PC-3 (cell line): ENCODE data around the gene RAB33A. TPM values are rescaled to one million over a fixed set of nuclear protein-coding genes. Genes with fewer than 3 reads are reported as not detected.

Experiments used
- ATAC-seq: fragments of 200-7000 bp; cut with Tn5 transposase; 2 replicates; pipeline ENCODE4 v1.9.1; 2020; ENCODE audit warnings: mild to moderate bottlenecking, moderate library complexity
- BruUV-seq: library from RNA; stranded (reverse); fragments of 400-500 nt; replicated peaks from 2 replicates; lab custom pipeline; 2021; lab: Mats Ljungman, UMichigan
- CTCF ChIA-PET: fragments of 300-600 bp; sonication (Branson Sonifier 250); formaldehyde crosslinking; loops from one replicate; lab custom pipeline; 2022; ENCODE audit warnings: antibody characterized with exemption; lab: Charles Lee
- POLR2A ChIA-PET: fragments of 300-600 bp; sonication (Branson Sonifier 250); formaldehyde crosslinking; loops from one replicate; lab custom pipeline; 2022; ENCODE audit warnings: antibody characterized with exemption; ENCODE audit not compliant: unreplicated experiment; lab: Charles Lee
- DNase-seq: peaks from one replicate; pipeline ENCODE4 v3.0.0-alpha.2; 2015
- H2AFZ ChIP-seq: fragments of 300-600 bp; sonication (generic); 2 replicates; pipeline ENCODE4 v1.6.0; 2016; ENCODE audit warnings: antibody characterized with exemption, low read length
- H3F3A ChIP-seq: fragments of 300-600 bp; sonication (generic); one replicate; pipeline ENCODE4 v1.6.0; 2017; ENCODE audit warnings: antibody characterized with exemption, low read length, control low read depth, mild to moderate bottlenecking; ENCODE audit not compliant: unreplicated experiment
- H3K27ac ChIP-seq: fragments of 300-600 bp; sonication (generic); 2 replicates; pipeline ENCODE4 v1.5.1; 2016; ENCODE audit warnings: mild to moderate bottlenecking, low read length
- H3K27me3 ChIP-seq: fragments of 300-600 bp; sonication (generic); 2 replicates; pipeline ENCODE4 v1.6.1; 2016; ENCODE audit warnings: low read length, mixed read lengths
- H3K36me3 ChIP-seq: fragments of 300-600 bp; sonication (generic); 2 replicates; pipeline ENCODE4 v1.6.1; 2016; ENCODE audit warnings: low read depth, mixed run types, low read length, mixed read lengths
- H3K4me1 ChIP-seq: fragments of 300-600 bp; sonication (generic); 2 replicates; pipeline ENCODE4 v1.5.1; 2016; ENCODE audit warnings: low read length; ENCODE audit not compliant: insufficient read depth
- H3K4me2 ChIP-seq: fragments of 300-600 bp; sonication (generic); 2 replicates; pipeline ENCODE4 v1.6.0; 2016; ENCODE audit warnings: low read length
- H3K4me3 ChIP-seq: fragments of 300-600 bp; sonication (generic); 2 replicates; pipeline ENCODE4 v1.5.1; 2016; ENCODE audit warnings: mild to moderate bottlenecking, low read length, mixed read lengths
- H3K79me2 ChIP-seq: fragments of 300-600 bp; sonication (generic); 2 replicates; pipeline ENCODE4 v1.6.1; 2017; ENCODE audit warnings: low read length, mixed read lengths
- H3K9ac ChIP-seq: fragments of 300-600 bp; sonication (generic); 2 replicates; pipeline ENCODE4 v1.6.0; 2016; ENCODE audit warnings: mild to moderate bottlenecking, low read length
- H3K9me2 ChIP-seq: fragments of 300-600 bp; sonication (generic); replicated peaks from 2 replicates; pipeline ENCODE4 v1.6.1; 2016; ENCODE audit warnings: mixed run types, low read length, mixed read lengths
- H3K9me3 ChIP-seq: fragments of 300-600 bp; sonication (generic); 2 replicates; pipeline ENCODE4 v1.6.1; 2016; ENCODE audit warnings: low read length, mixed read lengths
- H4K20me1 ChIP-seq: fragments of 300-600 bp; sonication (generic); 2 replicates; pipeline ENCODE4 v1.6.1; 2016; ENCODE audit warnings: low read length, mixed read lengths
- EZH2 ChIP-seq: fragments of 300-600 bp; sonication (generic); IDR thresholded peaks from one replicate; pipeline ENCODE4 v1.6.1; 2017; ENCODE audit warnings: antibody characterized with exemption, mild to moderate bottlenecking, low read length; ENCODE audit not compliant: unreplicated experiment
- EZH2phosphoT487 ChIP-seq: fragments of 300-600 bp; sonication (generic); IDR thresholded peaks from 2 replicates; pipeline ENCODE4 v1.6.1; 2018; ENCODE audit warnings: mild to moderate bottlenecking, antibody characterized with exemption, low read length, borderline replicate concordance
- intact Hi-C: fragments of 100-400 bp; cut with micrococcal nuclease; formaldehyde crosslinking; loops from 2 replicates; pipeline ENCODE4 v1.9.0; 2023
- total RNA-seq: library from RNA; depleted of rRNA; stranded (reverse); fragments of >200 nt; gene quantifications from 2 replicates; pipeline ENCODE4 v1.2.3, GENCODE V29; 2014
- TF ChIP-seq, protein P1 (sequence below): fragments of 300-600 bp; sonication (generic); conservative IDR thresholded peaks from 2 replicates; pipeline ENCODE4 v1.5.1; 2017; ENCODE audit warnings: antibody characterized with exemption, low read depth, mild to moderate bottlenecking, low read length

Gene RAB33A
- total RNA-seq, 1 experiment from 2014 or later = not detected

DNA sequence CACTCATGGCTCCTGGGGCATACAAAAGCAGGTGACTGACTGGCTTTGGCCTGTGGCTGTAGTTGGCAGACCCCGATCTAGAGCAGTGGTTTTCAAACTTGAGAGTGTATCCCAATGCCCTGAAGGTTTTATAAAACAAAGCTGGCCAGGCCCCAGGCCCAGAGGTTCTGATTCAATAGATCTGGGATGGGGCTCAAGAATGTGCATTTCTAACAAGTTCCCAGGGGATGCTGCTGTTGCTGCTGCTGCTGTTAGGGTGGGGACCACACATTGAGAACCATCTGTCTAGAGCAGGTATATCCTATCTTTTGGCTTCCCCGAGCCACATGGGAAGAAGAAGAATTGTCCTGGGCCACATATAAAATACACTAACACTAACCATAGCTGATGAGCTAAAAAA is 13.5 kb upstream of the RAB33A start:
- H4K20me1 ChIP-seq = no peaks in the 10 kb centered on the region
- BruUV-seq = no TSS peak
- CTCF ChIA-PET = no interaction called here

DNA sequence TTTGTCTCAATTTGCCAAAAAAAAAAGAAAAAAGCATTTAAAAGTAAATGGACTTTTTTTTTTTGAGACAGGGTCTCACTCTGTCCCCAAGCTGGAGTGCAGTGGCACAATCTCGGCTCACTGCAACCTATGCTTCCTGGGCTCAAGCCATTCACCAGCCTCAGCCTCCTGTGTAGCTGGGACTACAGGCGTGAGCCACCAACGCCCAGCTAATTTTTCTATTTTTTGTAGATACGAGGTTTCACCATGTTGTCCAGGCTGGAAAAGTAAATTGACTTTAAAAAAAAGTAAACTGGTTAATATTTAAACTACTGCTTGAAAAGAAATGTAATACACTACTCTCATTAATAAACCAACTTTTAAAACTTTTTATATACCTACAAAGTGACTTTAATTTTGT is 12.0 kb upstream of the RAB33A start:
- H3K27me3 ChIP-seq = no peaks in the 10 kb centered on the region
- H3K36me3 ChIP-seq = no peaks in the 10 kb centered on the region; the same call in 1 of the 2 replicates
- ChIA-PET POLR2A (no interaction called here), CTCF (no interaction called here)
- peaks cover 6% of the 10 kb centered on the region for H3K4me1 ChIP-seq
- ATAC-seq (no peak), DNase-seq (no peak)
- no peak overlapping the region for H3K9ac ChIP-seq
- no peak overlapping the region for H2AFZ ChIP-seq
- H3F3A ChIP-seq = no peaks in the 10 kb centered on the region
- BruUV-seq = no TSS peak
- H4K20me1 ChIP-seq = no peaks in the 10 kb centered on the region
- intact Hi-C loops = loop anchor here (10.0 kb wide), 1 partner anchor 45 kb away; the partner anchor contains the start of gene ELF4
- H3K4me2 ChIP-seq = no peak overlapping the region
- no peaks in the 10 kb centered on the region for H3K9me2 ChIP-seq
- no peaks in the 10 kb centered on the region for H3K9me3 ChIP-seq
- H3K79me2 ChIP-seq = peaks cover 52% of the 10 kb centered on the region
- TF ChIP-seq, protein P1, sequence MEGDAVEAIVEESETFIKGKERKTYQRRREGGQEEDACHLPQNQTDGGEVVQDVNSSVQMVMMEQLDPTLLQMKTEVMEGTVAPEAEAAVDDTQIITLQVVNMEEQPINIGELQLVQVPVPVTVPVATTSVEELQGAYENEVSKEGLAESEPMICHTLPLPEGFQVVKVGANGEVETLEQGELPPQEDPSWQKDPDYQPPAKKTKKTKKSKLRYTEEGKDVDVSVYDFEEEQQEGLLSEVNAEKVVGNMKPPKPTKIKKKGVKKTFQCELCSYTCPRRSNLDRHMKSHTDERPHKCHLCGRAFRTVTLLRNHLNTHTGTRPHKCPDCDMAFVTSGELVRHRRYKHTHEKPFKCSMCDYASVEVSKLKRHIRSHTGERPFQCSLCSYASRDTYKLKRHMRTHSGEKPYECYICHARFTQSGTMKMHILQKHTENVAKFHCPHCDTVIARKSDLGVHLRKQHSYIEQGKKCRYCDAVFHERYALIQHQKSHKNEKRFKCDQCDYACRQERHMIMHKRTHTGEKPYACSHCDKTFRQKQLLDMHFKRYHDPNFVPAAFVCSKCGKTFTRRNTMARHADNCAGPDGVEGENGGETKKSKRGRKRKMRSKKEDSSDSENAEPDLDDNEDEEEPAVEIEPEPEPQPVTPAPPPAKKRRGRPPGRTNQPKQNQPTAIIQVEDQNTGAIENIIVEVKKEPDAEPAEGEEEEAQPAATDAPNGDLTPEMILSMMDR = no peak
- TF ChIP-seq EZH2 (no peak), EZH2phosphoT487 (no peak)
- no peak overlapping the region for H3K27ac ChIP-seq
- no peak overlapping the region for H3K4me3 ChIP-seq

More for the DNA sequence above, 13.5 kb upstream of the RAB33A start:
- H3K9ac ChIP-seq = no peak overlapping the region
- H3K4me3 ChIP-seq = no peak overlapping the region
- no peak overlapping the region for H3K27ac ChIP-seq
- intact Hi-C loops = no loop called here
- H3K79me2 ChIP-seq = peaks cover 39% of the 10 kb centered on the region
- H3K36me3 ChIP-seq = no peaks in the 10 kb centered on the region; the same call in 1 of the 2 replicates
- H3K9me2 ChIP-seq = no peaks in the 10 kb centered on the region
- POLR2A ChIA-PET = interaction anchor here (0.6 kb wide), 1 partner anchor 183 kb away, joined by 10 read pairs; no protein-coding TSS in a partner anchor
- H3K4me2 ChIP-seq = no peak overlapping the region
- DNase-seq = no peak
- ATAC-seq = no peak
- TF ChIP-seq EZH2phosphoT487 = no peak
- TF ChIP-seq, protein P1 = no peak
- no peak for TF ChIP-seq EZH2
- H2AFZ ChIP-seq = no peak overlapping the region
- H3F3A ChIP-seq = no peaks in the 10 kb centered on the region
- H3K27me3 ChIP-seq = no peaks in the 10 kb centered on the region
- H3K9me3 ChIP-seq = no peaks in the 10 kb centered on the region
- H3K4me1 ChIP-seq = no peaks in the 10 kb centered on the region

DNA sequence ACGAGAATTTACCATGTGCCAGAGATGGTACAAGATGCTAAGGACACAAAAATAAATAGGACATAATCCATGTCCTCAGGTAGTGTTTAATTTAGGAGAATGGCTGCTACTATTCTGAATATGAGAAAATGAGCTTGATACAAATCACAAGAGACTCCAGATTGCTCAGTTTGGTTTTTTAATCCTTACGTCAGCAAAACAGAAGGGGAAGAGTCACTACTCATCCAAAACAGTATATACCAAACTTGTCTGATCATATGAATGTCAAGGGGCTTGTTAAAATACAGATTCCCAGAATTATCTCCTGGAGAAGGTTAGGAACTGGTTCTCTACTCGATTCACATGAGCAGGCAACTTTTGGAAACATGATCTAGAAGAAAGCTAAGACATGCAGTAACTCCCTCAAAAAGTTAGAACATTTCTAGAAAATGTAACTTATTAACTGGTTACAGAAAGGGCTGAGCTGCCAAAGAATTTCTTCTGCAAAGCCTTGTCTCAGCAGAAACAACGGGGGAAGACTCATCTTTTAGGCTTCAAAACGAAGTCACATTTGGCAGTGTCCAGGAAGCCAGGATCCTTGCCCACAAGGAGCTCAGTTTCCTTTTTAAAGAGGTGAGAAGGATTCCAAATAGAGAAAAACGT is 9.5 kb upstream of the RAB33A start:
- intact Hi-C loops = loop anchor here (10.0 kb wide), 1 partner anchor 47 kb away; the partner anchor contains the start of gene ELF4

More for the DNA sequence above, 9.5 kb upstream of the RAB33A start:
- Histone ChIP-seq H2AFZ (no peak overlapping the region), H3K4me3 (no peak overlapping the region), H3K9ac (no peak overlapping the region), H3K9me2 (no peaks in the 10 kb centered on the region), H3K79me2 (peaks cover 58% of the 10 kb centered on the region), H3K27me3 (no peaks in the 10 kb centered on the region), H3K9me3 (no peaks in the 10 kb centered on the region), H3K27ac (no peak overlapping the region), H3K4me2 (no peak overlapping the region), H4K20me1 (no peaks in the 10 kb centered on the region), H3F3A (no peaks in the 10 kb centered on the region), H3K4me1 (peaks cover 13% of the 10 kb centered on the region), H3K36me3 (no peaks in the 10 kb centered on the region)
- POLR2A ChIA-PET = no interaction called here
- BruUV-seq = no TSS peak
- TF ChIP-seq EZH2phosphoT487 (no peak), EZH2 (no peak)
- TF ChIP-seq, protein P1 = no peak
- ATAC-seq (no peak), DNase-seq (no peak)
- CTCF ChIA-PET = no interaction called here
